HG03175 (cell line): ENCODE measurements around the gene BRD9.

Experiments
- ATAC-seq: cut with Tn5 transposase; IDR thresholded peaks from one replicate; pipeline ENCODE4 v1.9.1; 2021; ENCODE audit warnings: mild to moderate bottlenecking, moderate library complexity; ENCODE audit not compliant: unreplicated experiment

The BRD9 gene

GRCh38 chr5:819078-819477, 73.5 kb downstream of the BRD9 start:
- ATAC-seq, result no peak

- no peak for ATAC-seq
Measured at GRCh38 chr5:816176-816575, 76.4 kb downstream of the BRD9 start.

- no peak for ATAC-seq
Measured at GRCh38 chr5:815449-815848, 77.2 kb downstream of the BRD9 start.
